HTERT RPE-1 (cell line): ENCODE data around the gene TM4SF5.

Source experiments
- in situ Hi-C: fragments of 300-500 bp; cut with MboI; formaldehyde crosslinking; loops from 4 replicates; pipeline ENCODE4 v1.14.3; 2020; ENCODE audit warnings: low sequenced_read_pairs

Gene TM4SF5

GRCh38 chr17:4744999-4745969 lies 26.4 kb upstream of the TM4SF5 start:
- in situ Hi-C loops: no loop called here

DNA sequence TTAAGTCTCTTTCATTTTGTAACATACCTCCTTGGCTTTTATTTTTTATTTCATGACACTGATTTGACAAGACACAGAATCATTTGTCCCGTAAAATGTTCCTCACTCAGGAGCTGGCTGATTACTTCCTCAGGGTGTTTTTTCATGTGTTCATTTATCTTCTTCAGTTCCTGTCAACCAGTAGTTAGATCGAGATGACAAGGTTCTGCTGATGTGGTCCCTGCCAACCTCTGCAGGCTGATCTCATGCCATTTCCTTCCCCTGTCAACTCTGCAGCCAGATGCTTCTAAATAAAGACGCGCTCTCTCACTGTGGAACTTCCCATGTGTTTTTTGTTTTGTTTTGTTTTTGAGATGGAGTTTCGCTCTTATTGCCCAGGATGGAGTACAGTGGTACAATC lies 23.8 kb upstream of the TM4SF5 start:
- in situ Hi-C loops: no loop called here

DNA sequence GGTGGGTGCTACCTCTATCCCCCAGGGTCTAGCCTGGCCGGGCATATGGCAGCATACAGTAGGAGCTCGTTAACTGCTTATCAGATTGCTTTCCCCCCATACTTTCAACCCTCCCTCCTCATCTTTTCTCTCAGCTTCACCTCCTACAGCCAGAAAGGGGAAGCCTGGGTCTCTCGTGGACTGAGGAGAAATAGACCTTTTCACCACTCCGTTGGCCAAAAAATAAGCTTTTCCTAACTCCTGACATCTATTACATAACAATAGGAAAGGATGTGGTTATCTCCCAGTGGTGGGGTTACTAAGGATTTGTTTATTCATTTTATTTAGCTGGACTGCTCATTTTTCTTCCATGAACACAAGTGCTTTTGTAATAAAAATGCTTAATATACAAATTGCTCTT lies 23.0 kb upstream of the TM4SF5 start:
- in situ Hi-C loops: no loop called here

- in situ Hi-C loops: no loop called here
These were observed 21.1 kb upstream of the TM4SF5 start for GRCh38 chr17:4750606-4751005.

DNA sequence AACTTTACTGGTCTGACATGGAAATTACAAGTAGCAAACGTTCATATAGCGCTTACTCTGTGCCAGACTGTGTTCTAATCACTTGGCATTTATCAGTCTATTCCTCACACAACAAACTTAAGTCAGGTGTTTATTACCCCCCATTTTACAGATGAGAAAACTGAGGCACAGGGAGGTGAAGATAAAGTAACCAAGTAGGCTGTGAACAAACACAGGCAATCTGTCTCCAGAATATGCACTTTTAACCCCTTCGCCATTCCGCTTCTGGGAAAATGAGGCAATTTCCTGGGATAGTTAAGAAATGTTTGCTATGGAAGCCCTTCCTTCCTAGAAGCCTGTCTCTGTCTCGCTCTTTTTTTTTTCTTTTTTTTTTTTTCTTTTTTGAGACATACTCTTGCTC lies 19.8 kb upstream of the TM4SF5 start:
- in situ Hi-C loops: no loop called here

DNA sequence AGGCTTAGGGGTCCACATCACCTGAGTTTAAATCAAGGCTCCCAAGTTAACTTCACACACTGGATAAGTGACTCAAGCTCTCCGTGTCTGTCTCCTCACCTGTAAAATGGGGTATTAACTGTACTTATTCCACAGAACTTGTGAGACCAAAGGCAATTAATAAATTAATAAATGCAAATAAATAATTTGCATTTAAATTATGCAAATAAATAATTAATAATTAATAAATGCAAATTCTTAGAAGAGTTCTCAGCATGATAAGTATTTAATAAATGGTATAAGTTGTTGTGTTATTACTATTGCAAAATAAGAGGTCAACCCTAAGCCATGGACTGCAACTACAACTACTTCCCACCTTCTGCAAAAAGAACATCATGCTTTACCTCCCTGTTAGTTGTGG lies 18.3 kb upstream of the TM4SF5 start:
- in situ Hi-C loops: no loop called here

- in situ Hi-C loops: no loop called here
These were observed 11.9 kb upstream of the TM4SF5 start for GRCh38 chr17:4759776-4760236.

GRCh38 chr17:4764595-4764994 lies 7.1 kb upstream of the TM4SF5 start:
- in situ Hi-C loops: no loop called here

GRCh38 chr17:4766201-4766600 lies 5.5 kb upstream of the TM4SF5 start:
- in situ Hi-C loops: no loop called here

DNA sequence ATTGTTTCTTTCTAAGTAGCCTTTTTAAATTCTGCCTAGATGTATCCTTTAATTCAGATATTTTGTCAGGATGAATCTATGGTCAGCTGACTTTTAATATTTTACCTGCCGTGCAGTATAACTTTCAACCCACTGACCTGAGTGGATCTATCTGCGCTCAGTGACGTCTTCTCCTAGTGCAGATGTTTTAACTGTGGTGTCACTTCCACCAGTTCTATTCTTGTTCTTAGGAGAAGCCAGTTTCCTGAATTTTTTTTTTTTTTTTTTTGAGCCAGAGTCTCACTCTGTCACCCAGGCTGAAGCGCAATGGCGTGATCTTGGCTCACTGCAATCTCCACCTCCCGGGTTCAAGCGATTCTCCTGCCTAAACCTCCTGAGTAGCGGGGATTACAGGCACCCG lies 5.0 kb upstream of the TM4SF5 start:
- in situ Hi-C loops: no loop called here

DNA sequence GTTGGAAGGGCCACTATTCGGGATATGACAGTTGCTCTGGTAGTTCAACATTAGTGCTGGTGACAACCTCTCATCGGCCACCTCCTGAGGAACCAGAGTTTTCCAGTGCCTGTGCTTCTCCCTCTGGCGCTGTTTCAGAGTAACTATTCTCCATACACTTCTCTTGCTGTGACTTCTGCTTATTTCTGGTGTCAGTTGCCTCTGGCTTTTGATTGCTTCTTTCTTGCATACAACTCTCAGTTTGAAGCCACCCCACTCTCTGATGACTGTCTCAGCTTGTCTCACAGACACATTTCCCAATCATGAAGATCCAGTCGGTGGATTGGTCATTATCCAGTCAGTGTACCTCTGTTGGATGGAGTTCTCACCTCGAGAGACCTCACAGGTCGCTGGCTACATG lies 3.4 kb upstream of the TM4SF5 start:
- in situ Hi-C loops: no loop called here

DNA sequence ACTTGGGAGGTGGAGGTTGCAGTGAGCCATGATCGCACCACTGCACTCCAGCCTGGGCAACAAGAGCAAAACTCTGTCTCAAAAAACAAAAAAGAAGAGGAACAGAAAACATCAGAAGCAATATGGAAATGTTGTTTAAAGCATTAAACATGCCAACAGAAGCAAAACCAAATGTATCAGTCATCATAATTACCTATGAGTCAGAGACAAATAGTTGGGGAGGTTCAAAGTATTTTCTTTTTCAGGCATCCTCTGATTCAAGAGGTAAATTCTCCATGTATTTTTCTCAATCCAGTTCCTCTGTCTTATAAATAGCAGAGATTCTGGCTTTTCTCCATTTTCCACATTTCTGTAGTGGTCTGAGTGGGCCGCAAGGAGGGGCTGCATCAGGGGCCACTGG lies 2.1 kb upstream of the TM4SF5 start:
- in situ Hi-C loops: no loop called here

GRCh38 chr17:4772235-4772613 lies 538 bp downstream of the TM4SF5 start:
- in situ Hi-C loops: no loop called here

DNA sequence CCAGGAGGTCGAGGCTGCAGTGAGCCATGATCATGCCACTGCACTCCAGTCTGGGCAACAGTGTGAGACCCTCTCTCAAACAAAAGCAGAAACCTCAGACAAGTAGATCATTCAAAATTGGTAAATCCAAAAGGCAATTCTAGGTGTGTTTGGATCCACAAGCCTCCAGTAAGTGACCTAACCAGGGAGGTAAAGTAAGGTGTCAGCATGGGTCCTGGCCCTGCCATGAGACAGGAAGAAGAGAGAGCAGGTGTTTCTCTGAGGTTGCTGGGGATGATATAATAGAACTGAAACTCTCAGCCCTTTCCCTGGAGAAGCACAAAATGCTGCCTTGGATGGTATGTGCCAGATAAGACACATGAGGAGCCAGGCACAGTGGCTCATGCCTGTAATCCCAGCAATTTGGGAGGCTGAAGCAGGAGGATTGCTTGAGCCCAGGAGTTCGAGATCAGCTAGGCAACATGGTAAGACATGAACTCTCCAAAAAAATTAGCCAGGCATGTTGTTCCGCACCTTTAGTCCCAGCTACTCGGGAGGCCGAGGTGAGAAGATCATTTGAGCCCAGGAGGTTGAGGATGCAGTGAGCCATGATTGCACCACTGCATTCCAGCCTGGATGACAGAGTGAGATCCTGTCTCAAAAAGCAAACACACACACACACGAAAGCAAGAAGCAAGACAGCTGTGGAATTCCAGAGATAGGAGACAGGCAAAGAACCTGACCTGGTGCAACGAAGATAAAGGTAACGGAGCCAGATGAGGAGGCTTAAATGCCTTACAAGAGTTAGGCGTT lies 6.5 kb downstream of the TM4SF5 start:
- in situ Hi-C loops: no loop called here

DNA sequence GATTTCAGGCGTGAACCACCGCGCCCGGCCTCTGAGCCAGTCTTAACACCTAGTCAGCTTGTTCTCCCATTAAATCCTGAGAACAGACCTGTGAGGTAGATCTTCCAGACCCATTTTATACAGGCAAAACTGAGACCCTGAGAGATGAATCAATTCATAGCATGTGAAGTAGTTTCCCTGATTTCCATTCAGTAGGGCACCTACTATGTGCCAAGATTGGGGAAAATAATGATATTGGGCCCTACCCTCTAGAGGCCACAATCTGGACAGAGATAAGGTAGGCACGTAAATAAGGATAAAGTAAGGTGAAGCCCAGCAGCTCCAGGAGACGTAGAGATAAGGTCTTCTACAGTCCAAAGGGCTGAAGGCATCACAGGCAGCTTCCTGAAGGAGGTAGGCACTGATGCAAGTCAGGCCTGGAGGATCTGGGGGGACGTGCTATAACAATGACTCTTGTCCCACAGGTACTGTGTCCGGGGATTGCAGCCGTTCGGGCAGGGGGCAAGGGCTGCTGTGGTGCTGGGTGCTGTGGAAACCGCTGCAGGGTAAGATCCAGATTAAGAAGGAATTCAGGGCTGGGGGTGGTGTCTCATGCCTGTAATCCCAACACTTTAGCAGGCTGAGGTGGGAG lies 8.8 kb downstream of the TM4SF5 start:
- in situ Hi-C loops: no loop called here

GRCh38 chr17:4782652-4783051 lies 11.0 kb downstream of the TM4SF5 start:
- in situ Hi-C loops: no loop called here

GRCh38 chr17:4785311-4786105 lies 13.8 kb downstream of the TM4SF5 start:
- in situ Hi-C loops: no loop called here

DNA sequence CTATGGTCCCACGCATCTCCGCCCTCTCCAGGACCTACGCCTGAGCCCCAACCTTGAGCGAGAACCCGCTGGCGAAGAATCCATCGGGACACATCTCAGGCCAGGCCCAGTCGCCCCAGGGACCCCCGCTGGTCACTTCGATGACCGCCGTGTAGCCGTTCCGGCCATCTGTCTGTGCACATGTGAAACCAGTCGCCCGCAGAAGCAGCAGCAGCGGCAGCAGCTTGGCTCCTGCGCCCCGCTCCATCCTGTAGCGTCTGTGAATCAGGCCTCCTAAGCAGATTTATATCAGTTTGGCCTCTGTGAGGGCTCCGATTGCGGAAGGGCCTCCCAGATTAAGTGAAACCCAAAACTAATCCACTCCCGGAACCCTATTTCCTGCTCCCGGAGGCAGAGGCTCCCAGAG lies 14.4 kb downstream of the TM4SF5 start, which contains the start of gene VMO1:
VMO1 (minus strand) TSS at position 259 of the 406 bp plus-strand sequence; CDS start at position 247, 12 bp downstream.
- in situ Hi-C loops: no loop called here

- in situ Hi-C loops: no loop called here
These were observed 14.8 kb downstream of the TM4SF5 start for GRCh38 chr17:4786516-4786915.

- in situ Hi-C loops: no loop called here
These were observed 16.6 kb downstream of the TM4SF5 start for GRCh38 chr17:4788159-4788806.
